ENCODE data around the gene DAGLA. TPM values are rescaled to one million over a fixed set of nuclear protein-coding genes. Genes with fewer than 3 reads are reported as not detected.

The DAGLA gene
- total RNA-seq, 6 donors from 2014 or later: 3.0 to 11.0 (median 8.0) TPM

DNA sequence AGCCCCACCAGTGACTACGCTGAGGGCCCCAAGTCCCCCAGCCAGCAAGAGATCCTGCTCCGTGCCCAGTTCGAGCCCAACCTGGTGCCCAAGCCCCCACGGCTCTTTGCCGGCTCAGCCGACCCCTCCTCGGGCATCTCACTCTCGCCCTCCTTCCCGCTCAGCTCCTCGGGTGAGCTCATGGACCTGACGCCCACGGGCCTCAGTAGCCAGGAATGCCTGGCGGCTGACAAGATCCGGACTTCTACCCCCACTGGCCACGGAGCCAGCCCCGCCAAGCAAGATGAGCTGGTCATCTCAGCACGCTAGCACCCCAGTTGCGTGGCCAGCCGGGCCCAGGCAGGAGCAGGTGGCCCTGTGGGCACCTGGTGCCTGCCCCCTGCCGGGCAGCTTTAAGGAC is 64.0 kb downstream of the DAGLA start:
- peaks cover 0 to 26% (median 4%) of the 10 kb centered on the region in 4 donors for H3K36me3 ChIP-seq
- H3K27ac ChIP-seq: no peak overlapping the region
- H3K27me3 ChIP-seq: no peaks in the 10 kb centered on the region
- no peak for TF ChIP-seq POLR2AphosphoS5 (IDR thresholded peaks at IDR 0.05)
- TF ChIP-seq EP300 (IDR thresholded peaks at IDR 0.05): no peak
- TF ChIP-seq POLR2A (IDR thresholded peaks at IDR 0.05): no peak
- TF ChIP-seq, protein P1, sequence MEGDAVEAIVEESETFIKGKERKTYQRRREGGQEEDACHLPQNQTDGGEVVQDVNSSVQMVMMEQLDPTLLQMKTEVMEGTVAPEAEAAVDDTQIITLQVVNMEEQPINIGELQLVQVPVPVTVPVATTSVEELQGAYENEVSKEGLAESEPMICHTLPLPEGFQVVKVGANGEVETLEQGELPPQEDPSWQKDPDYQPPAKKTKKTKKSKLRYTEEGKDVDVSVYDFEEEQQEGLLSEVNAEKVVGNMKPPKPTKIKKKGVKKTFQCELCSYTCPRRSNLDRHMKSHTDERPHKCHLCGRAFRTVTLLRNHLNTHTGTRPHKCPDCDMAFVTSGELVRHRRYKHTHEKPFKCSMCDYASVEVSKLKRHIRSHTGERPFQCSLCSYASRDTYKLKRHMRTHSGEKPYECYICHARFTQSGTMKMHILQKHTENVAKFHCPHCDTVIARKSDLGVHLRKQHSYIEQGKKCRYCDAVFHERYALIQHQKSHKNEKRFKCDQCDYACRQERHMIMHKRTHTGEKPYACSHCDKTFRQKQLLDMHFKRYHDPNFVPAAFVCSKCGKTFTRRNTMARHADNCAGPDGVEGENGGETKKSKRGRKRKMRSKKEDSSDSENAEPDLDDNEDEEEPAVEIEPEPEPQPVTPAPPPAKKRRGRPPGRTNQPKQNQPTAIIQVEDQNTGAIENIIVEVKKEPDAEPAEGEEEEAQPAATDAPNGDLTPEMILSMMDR (IDR thresholded peaks at IDR 0.05): no peak
- H3K4me1 ChIP-seq: peaks cover 0 to 14% (median 4%) of the 10 kb centered on the region in 4 donors
- 89 to 92% methylated on average over 15 to 16 of the region's 20 CpGs for WGBS, 2 donors
- peak in 1 of 2 donors; percentile 72 for DNase-seq
- H3K9me3 ChIP-seq: no peaks in the 10 kb centered on the region
- no peak for ATAC-seq (ENCODE audit: low FRiP score in 2 of 2)
- no peak overlapping the region for H3K4me3 ChIP-seq

DNA sequence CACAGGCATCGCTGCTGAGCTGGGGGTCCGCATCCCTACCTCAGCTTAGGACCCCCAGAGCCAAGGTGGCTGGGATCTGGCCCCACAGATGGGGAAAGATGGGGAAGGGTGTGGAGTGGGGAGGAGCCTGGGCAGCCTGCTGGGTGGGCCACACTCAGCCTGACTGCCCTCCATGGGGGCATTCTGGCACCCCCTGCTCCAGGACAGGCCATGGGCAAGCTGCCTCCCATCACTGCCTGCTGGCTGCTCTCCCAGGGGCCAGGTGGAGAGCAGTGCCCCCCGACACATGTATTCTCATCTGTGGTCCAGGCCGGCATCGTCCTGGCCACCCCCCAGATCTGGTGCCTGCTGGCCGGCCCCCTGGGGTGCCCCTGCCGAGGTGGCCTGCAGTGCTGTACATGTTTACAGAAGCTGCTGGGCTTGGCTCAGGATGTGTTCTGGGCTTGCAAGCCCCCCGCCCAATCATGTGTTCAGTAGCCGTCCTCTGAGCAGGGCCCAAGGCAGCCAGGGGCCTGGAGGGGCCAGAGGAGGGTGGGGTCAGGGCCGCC is 64.5 kb downstream of the DAGLA start:
- Histone ChIP-seq H3K27ac (no peak overlapping the region), H3K27me3 (no peaks in the 10 kb centered on the region), H3K9me3 (no peaks in the 10 kb centered on the region), H3K4me1 (peaks cover 0 to 14% (median 4%) of the 10 kb centered on the region in 4 donors), H3K36me3 (peaks cover 0 to 23% (median 4%) of the 10 kb centered on the region in 4 donors), H3K4me3 (no peak overlapping the region)
- WGBS, 2 donors: 85% methylated on average over 5 of the region's 10 CpGs; no CpG with 5 or more reads in 1 of the 2 donors
- DNase-seq (peak in 1 of 2 donors; percentile 73), ATAC-seq (ENCODE audit: low FRiP score in 2 of 2) (no peak)
- TF ChIP-seq, protein P1 (IDR thresholded peaks at IDR 0.05): no peak
- no peak for TF ChIP-seq POLR2AphosphoS5 (IDR thresholded peaks at IDR 0.05)
- no peak for TF ChIP-seq EP300 (IDR thresholded peaks at IDR 0.05)
- no peak for TF ChIP-seq POLR2A (IDR thresholded peaks at IDR 0.05)

DNA sequence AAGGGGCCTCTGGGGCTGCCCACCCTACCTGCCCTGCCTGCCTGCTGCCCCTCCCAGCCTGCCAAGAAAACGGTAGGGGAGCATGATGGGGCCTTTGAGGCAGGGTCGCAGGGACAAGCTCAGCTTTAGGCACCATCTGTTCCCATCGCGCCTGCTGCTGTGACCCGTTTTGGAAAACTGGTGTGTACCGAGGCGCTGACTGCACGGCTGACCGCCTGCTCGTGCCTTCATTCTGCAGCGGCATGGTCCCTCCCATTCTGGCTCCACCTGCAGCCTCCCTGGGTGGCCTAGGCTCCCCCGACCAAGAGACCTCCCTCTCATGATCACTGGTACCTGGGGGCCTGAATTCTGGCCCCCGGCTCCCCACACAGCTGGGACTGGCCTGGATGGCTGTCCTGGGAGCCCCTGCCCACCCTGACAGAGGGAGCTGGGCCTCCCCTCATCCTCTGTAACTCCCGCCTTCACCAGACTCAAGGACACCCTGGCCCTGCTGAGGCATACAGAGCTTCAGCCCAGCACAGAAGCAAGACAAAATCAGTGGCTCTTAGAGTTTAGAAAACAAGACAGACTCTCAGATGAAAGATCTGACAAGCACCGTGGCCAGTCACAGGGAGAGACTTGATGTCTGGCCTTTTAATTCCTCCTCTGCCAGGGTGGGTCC is 65.7 kb downstream of the DAGLA start:
- Histone ChIP-seq H3K9me3 (no peaks in the 10 kb centered on the region), H3K27me3 (no peaks in the 10 kb centered on the region), H3K27ac (no peak overlapping the region), H3K36me3 (peaks cover 0 to 19% (median 4%) of the 10 kb centered on the region in 4 donors), H3K4me3 (no peak overlapping the region), H3K4me1 (peaks cover 0 to 14% (median 4%) of the 10 kb centered on the region in 4 donors)
- whole genome bisulfite sequencing, 2 donors: 78 to 79% methylated on average over 9 to 14 of the region's 15 CpGs
- DNase-seq (peak in 1 of 2 donors; percentile 55), ATAC-seq (ENCODE audit: low FRiP score in 2 of 2) (no peak)
- TF ChIP-seq POLR2A (IDR thresholded peaks at IDR 0.05) (no peak), POLR2AphosphoS5 (IDR thresholded peaks at IDR 0.05) (no peak), EP300 (IDR thresholded peaks at IDR 0.05) (no peak)
- TF ChIP-seq, protein P1 (IDR thresholded peaks at IDR 0.05): no peak

DNA sequence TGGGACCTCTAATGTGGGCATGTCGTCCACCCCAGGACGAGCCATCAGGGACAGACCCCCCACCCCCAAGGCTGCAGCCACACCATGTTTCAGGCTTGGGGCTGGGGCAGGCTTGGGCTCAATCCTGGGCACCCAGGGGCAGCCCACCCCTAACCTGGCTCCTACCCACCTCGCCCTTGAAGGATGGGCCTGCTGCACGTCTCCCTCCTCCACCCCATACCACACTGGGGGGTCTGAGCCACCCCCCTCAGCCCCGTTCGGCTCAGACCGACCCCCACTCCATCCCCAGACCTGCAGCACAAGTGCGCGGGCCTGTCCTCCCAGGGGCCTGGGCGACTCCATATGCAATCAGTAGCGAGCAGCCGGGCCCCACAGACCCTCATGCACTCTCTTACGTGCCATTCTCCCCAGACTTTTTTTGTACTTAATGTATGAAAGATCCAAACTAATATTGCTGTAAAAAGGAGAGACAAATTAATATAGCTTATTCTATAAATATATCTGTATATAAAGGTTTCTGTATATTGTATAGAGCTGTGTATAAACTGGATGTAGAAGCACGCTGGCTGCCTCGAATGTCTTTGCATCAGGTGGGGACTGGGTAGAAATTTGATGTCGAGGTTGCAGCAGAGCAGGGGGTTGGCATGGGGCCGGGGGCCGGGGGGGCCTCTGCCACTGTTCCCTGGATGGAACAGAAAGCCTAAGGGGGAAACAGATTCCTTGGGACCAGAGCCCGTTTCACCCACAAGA is 66.4 kb downstream of the DAGLA start:
- peak in 1 of 2 donors; percentile 63 for DNase-seq
- ATAC-seq (ENCODE audit: low FRiP score in 2 of 2): no peak
- Histone ChIP-seq H3K36me3 (peaks cover 0 to 14% (median 4%) of the 10 kb centered on the region in 4 donors), H3K9me3 (no peaks in the 10 kb centered on the region), H3K27ac (no peak overlapping the region), H3K4me3 (no peak overlapping the region), H3K27me3 (no peaks in the 10 kb centered on the region), H3K4me1 (peaks cover 0 to 14% (median 4%) of the 10 kb centered on the region in 4 donors)
- WGBS, 2 donors: 78 to 85% methylated on average over 15 to 18 of the region's 19 CpGs
- TF ChIP-seq POLR2AphosphoS5 (IDR thresholded peaks at IDR 0.05) (no peak), EP300 (IDR thresholded peaks at IDR 0.05) (no peak), POLR2A (IDR thresholded peaks at IDR 0.05) (no peak)
- TF ChIP-seq, protein P1 (IDR thresholded peaks at IDR 0.05): no peak
